ENCODE results near the gene IGLL1.
"Not testable (repeated sequence)": the region's sequence is repeated elsewhere in the genome, so short reads cannot be mapped to it uniquely, and the experiment has no call there.

Gene IGLL1

GRCh38 chr22:23598805-23599518 is 18.9 kb upstream of the IGLL1 start:
- DNase-seq (ENCODE audit: low read depth) = no peak
- no peak overlapping the region for H3K4me3 ChIP-seq (ENCODE audit: low read length)
- TF ChIP-seq CTCF (conservative IDR thresholded peaks at IDR 0.05; ENCODE audit: low read length) = no peak

GRCh38 chr22:23597576-23598268 is 17.6 kb upstream of the IGLL1 start:
- H3K4me3 ChIP-seq (ENCODE audit: low read length); DNase-seq (ENCODE audit: low read depth): not testable (repeated sequence)

DNA sequence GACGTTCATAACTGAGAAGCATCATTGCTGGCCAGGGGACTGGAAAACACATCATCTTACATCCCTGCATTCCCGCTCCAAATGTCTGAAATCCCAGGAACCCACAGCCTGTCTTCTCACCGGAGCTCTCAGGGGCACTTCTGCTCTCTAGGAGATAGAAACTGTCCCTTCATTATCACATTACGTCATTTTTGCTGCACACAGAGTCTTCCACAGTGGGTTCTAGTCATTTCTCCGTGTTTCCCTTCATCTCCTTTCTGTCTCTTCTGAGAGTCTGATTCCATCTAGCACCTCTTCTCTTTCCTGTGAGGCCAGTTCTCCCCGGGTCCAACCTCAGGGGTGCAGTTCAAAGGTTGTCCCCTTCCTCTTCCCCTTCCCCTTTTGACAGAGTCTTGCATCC is 15.8 kb upstream of the IGLL1 start:
- not testable (repeated sequence) for H3K4me3 ChIP-seq (ENCODE audit: low read length); DNase-seq (ENCODE audit: low read depth)

GRCh38 chr22:23591846-23592245 is 11.8 kb upstream of the IGLL1 start:
- H3K4me3 ChIP-seq (ENCODE audit: low read length) = no peak overlapping the region
- DNase-seq (ENCODE audit: low read depth) = no peak
- no peak for TF ChIP-seq CTCF (conservative IDR thresholded peaks at IDR 0.05; ENCODE audit: low read length)

DNA sequence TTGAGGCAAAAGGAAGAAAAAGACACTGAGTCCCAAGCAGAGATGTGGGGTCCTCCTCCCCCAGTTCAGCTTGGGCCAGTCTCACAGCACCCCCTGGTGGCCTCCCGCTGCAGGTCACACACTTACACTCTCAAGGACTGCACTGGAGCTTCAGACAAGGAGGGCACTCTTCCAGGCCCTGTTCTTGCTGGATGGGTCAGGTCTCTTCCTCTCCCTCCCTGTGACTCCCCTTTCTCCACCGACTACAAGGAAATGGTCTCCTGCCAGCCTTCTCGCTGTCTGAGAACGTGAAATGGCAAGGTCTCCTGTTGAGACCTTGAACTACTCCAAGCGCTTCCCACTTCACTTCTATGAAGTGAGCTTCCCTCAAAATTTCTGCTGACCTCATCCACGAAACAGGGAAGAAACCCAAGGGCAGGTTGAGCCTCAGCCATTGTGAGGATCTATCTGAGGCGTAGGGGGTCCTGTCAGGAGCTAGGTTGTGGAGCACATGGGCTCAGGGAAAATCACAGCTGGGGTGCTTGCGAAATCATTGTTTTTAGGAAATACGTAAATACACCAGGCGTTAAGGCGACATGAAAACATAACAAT is 11.2 kb upstream of the IGLL1 start:
- DNase-seq (ENCODE audit: low read depth) = peak; percentile 40
- no peak overlapping the region for H3K4me3 ChIP-seq (ENCODE audit: low read length)
- peak; percentile 81 for TF ChIP-seq CTCF (conservative IDR thresholded peaks at IDR 0.05; ENCODE audit: low read length)

GRCh38 chr22:23583836-23584235 is 3.7 kb upstream of the IGLL1 start:
- DNase-seq (ENCODE audit: low read depth) = no peak
- no peak overlapping the region for H3K4me3 ChIP-seq (ENCODE audit: low read length)
- no peak for TF ChIP-seq CTCF (conservative IDR thresholded peaks at IDR 0.05; ENCODE audit: low read length)

GRCh38 chr22:23583153-23583552 is 3.1 kb upstream of the IGLL1 start:
- DNase-seq (ENCODE audit: low read depth) = no peak
- no peak overlapping the region for H3K4me3 ChIP-seq (ENCODE audit: low read length)
- TF ChIP-seq CTCF (conservative IDR thresholded peaks at IDR 0.05; ENCODE audit: low read length) = no peak

DNA sequence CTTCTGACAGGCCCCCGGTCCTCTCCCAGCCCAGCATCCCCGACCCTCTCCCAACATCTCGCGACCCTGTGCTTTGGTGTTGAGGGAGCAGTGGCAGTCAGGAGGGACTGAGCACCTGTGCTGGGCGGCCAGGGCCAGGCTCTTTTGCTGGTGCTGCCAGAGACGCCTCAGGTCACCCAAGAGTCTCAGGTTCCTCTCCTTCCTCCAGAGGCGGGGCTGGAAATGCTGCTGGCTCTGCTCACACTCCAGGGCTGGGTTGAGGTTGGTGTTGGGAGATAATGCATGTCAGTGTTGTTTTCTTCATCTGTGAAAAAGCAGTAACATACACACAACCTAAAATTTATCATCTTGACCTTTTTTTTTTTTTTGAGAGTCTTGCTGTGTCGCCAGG is 1.2 kb upstream of the IGLL1 start:
- TF ChIP-seq CTCF (conservative IDR thresholded peaks at IDR 0.05; ENCODE audit: low read length) = no peak
- DNase-seq (ENCODE audit: low read depth) = no peak
- H3K4me3 ChIP-seq (ENCODE audit: low read length) = no peak overlapping the region

All from AG10803 (cell line).